OCI-LY3 (cell line): Measurements from ENCODE around the gene ATG4A.

Experiments
- EZH2phosphoT487 ChIP-seq: fragments of 200-600 bp; shearing (Covaris generic); IDR thresholded peaks from 2 replicates; pipeline ENCODE4 v1.6.1; 2018; ENCODE audit warnings: antibody characterized with exemption, mixed run types, low read depth
- TF ChIP-seq, protein P1 (sequence below): fragments of 200-600, 300-600 bp; sonication (generic); IDR thresholded peaks from 2 replicates; pipeline ENCODE4 v1.5.1; 2014; ENCODE audit warnings: antibody characterized with exemption, low read length, low read depth

DNA sequence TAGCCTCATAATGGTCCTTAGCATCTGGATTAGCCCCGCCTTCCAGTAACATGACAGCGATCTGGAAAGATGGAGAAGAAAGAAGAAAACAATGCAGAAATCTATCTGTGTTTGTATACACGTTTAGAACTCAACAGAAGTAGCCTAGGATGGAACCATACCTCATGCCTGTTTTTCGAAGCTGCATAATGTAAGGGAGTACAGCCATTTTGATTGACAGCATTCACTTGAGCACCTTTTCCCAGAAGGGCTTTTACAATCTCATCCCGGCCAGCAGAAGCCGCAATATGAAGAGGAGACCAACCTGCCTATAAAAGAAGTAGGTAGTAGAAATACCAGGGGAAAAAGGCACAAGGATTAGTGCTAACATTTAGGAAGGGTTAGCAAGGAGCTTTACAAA is 3.8 kb upstream of the ATG4A start:
- TF ChIP-seq, protein P1, sequence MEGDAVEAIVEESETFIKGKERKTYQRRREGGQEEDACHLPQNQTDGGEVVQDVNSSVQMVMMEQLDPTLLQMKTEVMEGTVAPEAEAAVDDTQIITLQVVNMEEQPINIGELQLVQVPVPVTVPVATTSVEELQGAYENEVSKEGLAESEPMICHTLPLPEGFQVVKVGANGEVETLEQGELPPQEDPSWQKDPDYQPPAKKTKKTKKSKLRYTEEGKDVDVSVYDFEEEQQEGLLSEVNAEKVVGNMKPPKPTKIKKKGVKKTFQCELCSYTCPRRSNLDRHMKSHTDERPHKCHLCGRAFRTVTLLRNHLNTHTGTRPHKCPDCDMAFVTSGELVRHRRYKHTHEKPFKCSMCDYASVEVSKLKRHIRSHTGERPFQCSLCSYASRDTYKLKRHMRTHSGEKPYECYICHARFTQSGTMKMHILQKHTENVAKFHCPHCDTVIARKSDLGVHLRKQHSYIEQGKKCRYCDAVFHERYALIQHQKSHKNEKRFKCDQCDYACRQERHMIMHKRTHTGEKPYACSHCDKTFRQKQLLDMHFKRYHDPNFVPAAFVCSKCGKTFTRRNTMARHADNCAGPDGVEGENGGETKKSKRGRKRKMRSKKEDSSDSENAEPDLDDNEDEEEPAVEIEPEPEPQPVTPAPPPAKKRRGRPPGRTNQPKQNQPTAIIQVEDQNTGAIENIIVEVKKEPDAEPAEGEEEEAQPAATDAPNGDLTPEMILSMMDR: no peak
- TF ChIP-seq EZH2phosphoT487: no peak
